ENCODE results near the gene TSPAN10.

DNA sequence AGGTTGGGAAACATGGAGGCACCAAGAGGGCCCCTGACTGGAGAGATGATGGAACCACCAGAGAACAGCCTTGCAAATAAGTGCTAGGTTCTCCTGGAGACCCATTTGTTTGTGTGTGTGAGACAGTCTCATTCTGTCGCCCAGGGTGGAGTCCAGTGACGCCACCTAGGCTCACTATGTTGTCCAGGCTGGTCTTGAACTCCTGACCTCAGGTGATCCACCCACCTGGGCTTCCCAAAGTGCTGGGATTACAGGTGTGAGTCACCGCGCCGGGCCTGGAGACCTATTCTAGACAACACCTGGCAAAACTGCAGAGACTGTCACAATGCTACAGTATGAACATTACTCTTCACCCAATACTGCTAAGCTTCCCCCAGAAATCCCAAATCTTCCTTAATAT is 1.6 kb upstream of the TSPAN10 start:
- TF ChIP-seq, protein P1, sequence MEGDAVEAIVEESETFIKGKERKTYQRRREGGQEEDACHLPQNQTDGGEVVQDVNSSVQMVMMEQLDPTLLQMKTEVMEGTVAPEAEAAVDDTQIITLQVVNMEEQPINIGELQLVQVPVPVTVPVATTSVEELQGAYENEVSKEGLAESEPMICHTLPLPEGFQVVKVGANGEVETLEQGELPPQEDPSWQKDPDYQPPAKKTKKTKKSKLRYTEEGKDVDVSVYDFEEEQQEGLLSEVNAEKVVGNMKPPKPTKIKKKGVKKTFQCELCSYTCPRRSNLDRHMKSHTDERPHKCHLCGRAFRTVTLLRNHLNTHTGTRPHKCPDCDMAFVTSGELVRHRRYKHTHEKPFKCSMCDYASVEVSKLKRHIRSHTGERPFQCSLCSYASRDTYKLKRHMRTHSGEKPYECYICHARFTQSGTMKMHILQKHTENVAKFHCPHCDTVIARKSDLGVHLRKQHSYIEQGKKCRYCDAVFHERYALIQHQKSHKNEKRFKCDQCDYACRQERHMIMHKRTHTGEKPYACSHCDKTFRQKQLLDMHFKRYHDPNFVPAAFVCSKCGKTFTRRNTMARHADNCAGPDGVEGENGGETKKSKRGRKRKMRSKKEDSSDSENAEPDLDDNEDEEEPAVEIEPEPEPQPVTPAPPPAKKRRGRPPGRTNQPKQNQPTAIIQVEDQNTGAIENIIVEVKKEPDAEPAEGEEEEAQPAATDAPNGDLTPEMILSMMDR (IDR thresholded peaks at IDR 0.05), result no peak
- TF ChIP-seq POLR2A (IDR thresholded peaks at IDR 0.05), result no peak

Data from uterus (tissue), 2 donors.